Caco-2 (cell line): ENCODE results near the gene SNX3. TPM values are rescaled to one million over a fixed set of nuclear protein-coding genes. Genes with fewer than 3 reads are reported as not detected.

Experiments used
- BruUV-seq: library from RNA; stranded (reverse); fragments of 400-500 nt; replicated peaks from 2 replicates; lab custom pipeline; 2021; lab: Mats Ljungman, UMichigan
- CTCF ChIA-PET: fragments of 300-600 bp; sonication (Branson Sonifier 250); formaldehyde crosslinking; loops from one replicate; lab custom pipeline; 2022; ENCODE audit warnings: antibody characterized with exemption; lab: Charles Lee
- POLR2A ChIA-PET: fragments of 300-600 bp; sonication (Branson Sonifier 250); formaldehyde crosslinking; loops from one replicate; lab custom pipeline; 2022; ENCODE audit warnings: antibody characterized with exemption; lab: Charles Lee
- DNase-seq, 2 experiments: peaks; one replicate each; pipeline versions ENCODE4 v3.0.0 to v3.0.0-alpha.2; 2020 to 2022
- H3K27me3 ChIP-seq: replicated peaks from 2 replicates; pipeline ENCODE4 v1.6.0; 2011; ENCODE audit warnings: low read length; ENCODE audit not compliant: control insufficient read depth, insufficient read depth
- H3K36me3 ChIP-seq: 2 replicates; pipeline ENCODE4 v1.5.1; 2011; ENCODE audit warnings: low read length; ENCODE audit not compliant: control insufficient read depth, insufficient read depth
- H3K4me1 ChIP-seq: fragments of 250-450 bp; sonication (Bioruptor Pico); 2 replicates; pipeline ENCODE4 v1.5.1; 2020; ENCODE audit warnings: mild to moderate bottlenecking
- H3K4me3 ChIP-seq: 2 replicates; pipeline ENCODE4 v1.5.1; 2011; ENCODE audit warnings: low read depth, mild to moderate bottlenecking, control low read depth, low read length
- H3K9me3 ChIP-seq: fragments of 250-450 bp; sonication (Bioruptor Pico); 2 replicates; pipeline ENCODE4 v1.5.1; 2020; ENCODE audit warnings: mild to moderate bottlenecking, moderate library complexity
- H3K27ac Mint-ChIP-seq: one replicate; pipeline ENCODE4 v1.8.0; 2022; ENCODE audit warnings: mixed read lengths; ENCODE audit not compliant: unreplicated experiment
- H3K27me3 Mint-ChIP-seq: one replicate; pipeline ENCODE4 v1.8.0; 2022; ENCODE audit warnings: mixed read lengths; ENCODE audit not compliant: insufficient read depth, unreplicated experiment
- H3K36me3 Mint-ChIP-seq: one replicate; pipeline ENCODE4 v1.8.0; 2022; ENCODE audit warnings: mild to moderate bottlenecking, mixed read lengths; ENCODE audit not compliant: insufficient read depth, unreplicated experiment
- H3K4me1 Mint-ChIP-seq: one replicate; pipeline ENCODE4 v1.8.0; 2022; ENCODE audit warnings: low read depth, mixed read lengths; ENCODE audit not compliant: unreplicated experiment
- H3K4me3 Mint-ChIP-seq: one replicate; pipeline ENCODE4 v1.8.0; 2022; ENCODE audit warnings: mild to moderate bottlenecking, moderate library complexity, mixed read lengths; ENCODE audit not compliant: unreplicated experiment
- H3K9me3 Mint-ChIP-seq: one replicate; pipeline ENCODE4 v1.8.0; 2022; ENCODE audit warnings: mixed read lengths; ENCODE audit not compliant: unreplicated experiment
- intact Hi-C: fragments of 100-400 bp; cut with micrococcal nuclease; formaldehyde crosslinking; loops from one replicate; pipeline ENCODE4 v1.10.0; 2022; ENCODE audit not compliant: unreplicated experiment
- total RNA-seq: library from RNA; stranded (reverse); gene quantifications from 2 replicates; pipeline ENCODE4 v1.2.3, GENCODE V29; 2022
- TF ChIP-seq, protein P1 (sequence below), 2 experiments: fragments of 200-600 bp in 1 of 2; IDR thresholded peaks; 1 replicate in 1 of 2; 2 replicates in 1 of 2; pipeline versions ENCODE4 v1.5.1 to v1.8.0; 2011 to 2022; ENCODE audit warnings: antibody characterized with exemption in 1 of 2, control low read depth in 1 of 2, inconsistent platforms in 1 of 2, low read depth in 1 of 2, low read length in 1 of 2, mild to moderate bottlenecking in 1 of 2, moderate library complexity in 1 of 2; ENCODE audit not compliant: insufficient read depth in 1 of 2, severe bottlenecking in 1 of 2, unreplicated experiment in 1 of 2

SNX3 gene
- total RNA-seq, 1 experiment from 2014 or later = 114 TPM

DNA sequence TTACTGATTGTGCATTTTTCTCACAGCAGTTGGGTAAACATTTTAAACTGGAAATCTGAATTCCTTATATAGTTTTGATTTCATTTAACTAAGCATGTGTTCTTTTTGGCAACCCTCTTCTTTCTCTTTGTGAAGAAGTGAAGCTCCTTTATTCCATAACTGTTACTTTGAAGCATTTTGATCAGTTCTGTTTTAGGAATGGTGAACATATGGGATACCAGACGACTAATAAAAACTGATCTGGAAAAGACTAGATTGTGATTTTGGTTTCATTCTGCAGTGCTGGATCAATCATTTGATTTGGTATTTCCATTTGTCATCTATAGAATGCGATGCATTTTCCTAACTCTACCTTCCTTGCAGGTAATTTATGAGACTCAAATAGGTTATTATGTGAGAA, 43.8 kb upstream of the SNX3 start:
- intact Hi-C loops = no loop called here
- no peaks in the 10 kb centered on the region for H3K27me3 ChIP-seq
- H3K4me1 ChIP-seq = peaks cover 17% of the 10 kb centered on the region; the same call in 1 of the 2 replicates
- DNase-seq = no peak
- H3K36me3 ChIP-seq = no peaks in the 10 kb centered on the region
- no peak overlapping the region for H3K4me3 Mint-ChIP-seq
- TF ChIP-seq, protein P1, sequence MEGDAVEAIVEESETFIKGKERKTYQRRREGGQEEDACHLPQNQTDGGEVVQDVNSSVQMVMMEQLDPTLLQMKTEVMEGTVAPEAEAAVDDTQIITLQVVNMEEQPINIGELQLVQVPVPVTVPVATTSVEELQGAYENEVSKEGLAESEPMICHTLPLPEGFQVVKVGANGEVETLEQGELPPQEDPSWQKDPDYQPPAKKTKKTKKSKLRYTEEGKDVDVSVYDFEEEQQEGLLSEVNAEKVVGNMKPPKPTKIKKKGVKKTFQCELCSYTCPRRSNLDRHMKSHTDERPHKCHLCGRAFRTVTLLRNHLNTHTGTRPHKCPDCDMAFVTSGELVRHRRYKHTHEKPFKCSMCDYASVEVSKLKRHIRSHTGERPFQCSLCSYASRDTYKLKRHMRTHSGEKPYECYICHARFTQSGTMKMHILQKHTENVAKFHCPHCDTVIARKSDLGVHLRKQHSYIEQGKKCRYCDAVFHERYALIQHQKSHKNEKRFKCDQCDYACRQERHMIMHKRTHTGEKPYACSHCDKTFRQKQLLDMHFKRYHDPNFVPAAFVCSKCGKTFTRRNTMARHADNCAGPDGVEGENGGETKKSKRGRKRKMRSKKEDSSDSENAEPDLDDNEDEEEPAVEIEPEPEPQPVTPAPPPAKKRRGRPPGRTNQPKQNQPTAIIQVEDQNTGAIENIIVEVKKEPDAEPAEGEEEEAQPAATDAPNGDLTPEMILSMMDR (IDR thresholded peaks at IDR 0.05; ENCODE audit: insufficient read depth in 1 of 2, low read depth in 1 of 2, low read length in 1 of 2, severe bottlenecking in 1 of 2, unreplicated experiment in 1 of 2) = no peak
- no peaks in the 10 kb centered on the region for H3K9me3 ChIP-seq
- no peak overlapping the region for H3K27ac Mint-ChIP-seq
- ChIA-PET POLR2A (no interaction called here), CTCF (no interaction called here)
- H3K4me1 Mint-ChIP-seq = no peaks in the 10 kb centered on the region
- no peaks in the 10 kb centered on the region for H3K9me3 Mint-ChIP-seq
- no peaks in the 10 kb centered on the region for H3K27me3 Mint-ChIP-seq
- no TSS peak for BruUV-seq
- no peaks in the 10 kb centered on the region for H3K36me3 Mint-ChIP-seq
- H3K4me3 ChIP-seq = no peak overlapping the region

DNA sequence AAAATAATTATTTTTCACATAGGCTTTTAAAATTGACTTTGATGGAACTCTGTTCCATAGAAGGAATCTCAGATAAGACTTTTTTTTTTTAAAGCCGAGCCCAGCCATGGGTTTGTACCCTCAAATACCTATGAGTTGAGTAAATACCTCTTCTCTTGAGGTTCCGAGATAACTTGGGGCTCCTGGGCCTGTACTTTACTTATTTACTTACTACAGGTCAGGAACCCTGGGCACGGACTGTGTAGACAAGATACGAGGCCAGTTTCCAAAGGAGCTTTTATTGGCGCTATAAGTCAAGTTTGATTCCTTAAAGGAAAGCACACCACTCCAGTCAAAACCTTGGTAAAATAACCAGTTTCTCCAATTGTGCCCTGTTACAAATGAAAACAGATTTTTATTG, 41.5 kb upstream of the SNX3 start:
- intact Hi-C loops = no loop called here
- BruUV-seq = no TSS peak
- CTCF ChIA-PET = no interaction called here

DNA sequence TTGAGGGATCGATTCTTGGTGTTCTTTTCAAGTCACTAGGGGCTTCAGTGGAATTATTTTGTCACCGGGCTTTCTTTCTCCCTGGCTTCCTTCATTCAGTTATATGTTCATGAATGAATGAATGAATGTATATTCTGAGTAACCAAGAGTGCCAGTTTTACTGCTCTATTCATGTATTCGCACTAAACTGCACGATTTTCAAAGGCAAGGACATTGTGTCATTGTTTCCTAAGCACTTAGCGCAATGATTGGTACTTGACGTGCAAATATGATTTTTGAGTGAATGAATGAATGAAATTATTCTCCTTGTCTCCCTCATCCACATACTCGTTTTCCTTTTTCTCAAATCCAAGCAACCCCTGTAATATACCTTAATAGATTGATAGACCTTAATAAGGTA, 34.8 kb upstream of the SNX3 start:
- peaks cover 16% of the 10 kb centered on the region for H3K36me3 Mint-ChIP-seq
- no peak for DNase-seq
- ChIA-PET CTCF (interaction anchor here (1.5 kb wide), 1 partner anchor 197 kb away, joined by 4 read pairs; no protein-coding TSS in a partner anchor), POLR2A (interaction anchor here (0.6 to 0.8 kb wide), 3 partner anchors 35 to 337 kb away, joined by 3 to 13 read pairs (median 5); partner anchors contain the start of gene SNX3)
- Histone ChIP-seq H3K27me3 (no peaks in the 10 kb centered on the region), H3K4me3 (peak overlapping the region; percentile 73), H3K9me3 (no peaks in the 10 kb centered on the region), H3K36me3 (no peaks in the 10 kb centered on the region), H3K4me1 (no peaks in the 10 kb centered on the region; the same call in 1 of the 2 replicates)
- intact Hi-C loops = no loop called here
- no peaks in the 10 kb centered on the region for H3K27me3 Mint-ChIP-seq
- no peaks in the 10 kb centered on the region for H3K9me3 Mint-ChIP-seq
- BruUV-seq = no TSS peak
- H3K4me3 Mint-ChIP-seq = peak overlapping the region; percentile 99
- no peaks in the 10 kb centered on the region for H3K4me1 Mint-ChIP-seq
- peak overlapping the region; percentile 99 for H3K27ac Mint-ChIP-seq
- TF ChIP-seq, protein P1 (IDR thresholded peaks at IDR 0.05; ENCODE audit: insufficient read depth in 1 of 2, low read depth in 1 of 2, low read length in 1 of 2, severe bottlenecking in 1 of 2, unreplicated experiment in 1 of 2) = no peak

More for the DNA sequence above, 41.5 kb upstream of the SNX3 start:
- peaks cover 17% of the 10 kb centered on the region; the same call in 1 of the 2 replicates for H3K4me1 ChIP-seq
- DNase-seq = peak; percentile 14 to 56
- Mint-ChIP-seq H3K4me1 (no peaks in the 10 kb centered on the region), H3K27me3 (no peaks in the 10 kb centered on the region), H3K27ac (no peak overlapping the region), H3K9me3 (no peaks in the 10 kb centered on the region), H3K4me3 (no peak overlapping the region), H3K36me3 (no peaks in the 10 kb centered on the region)
- no peak overlapping the region for H3K4me3 ChIP-seq
- POLR2A ChIA-PET = no interaction called here
- no peaks in the 10 kb centered on the region for H3K36me3 ChIP-seq
- TF ChIP-seq, protein P1 (IDR thresholded peaks at IDR 0.05; ENCODE audit: insufficient read depth in 1 of 2, low read depth in 1 of 2, low read length in 1 of 2, severe bottlenecking in 1 of 2, unreplicated experiment in 1 of 2) = no peak
- no peaks in the 10 kb centered on the region for H3K9me3 ChIP-seq
- H3K27me3 ChIP-seq = no peaks in the 10 kb centered on the region
